NCI-H748 (cell line): ENCODE measurements around the gene NCKAP5.
"Not testable (repeated sequence)": the region's sequence is repeated elsewhere in the genome, so short reads cannot be mapped to it uniquely, and the experiment has no call there.

Experiments used
- DNase-seq: peaks from one replicate; lab custom pipeline; 2025; ENCODE audit not compliant: unreplicated experiment; lab: John Stamatoyannopoulos, UW

NCKAP5 gene

GRCh38 chr2:133470446-133470845 is 97.8 kb downstream of the NCKAP5 start:
- not testable (repeated sequence) for DNase-seq

- DNase-seq, result no peak
These were observed 105.5 kb downstream of the NCKAP5 start for GRCh38 chr2:133462811-133463210.

GRCh38 chr2:133461484-133461883 is 106.8 kb downstream of the NCKAP5 start:
- DNase-seq, result no peak

- DNase-seq, result no peak
These were observed 108.7 kb downstream of the NCKAP5 start for GRCh38 chr2:133459590-133459989.

- no peak for DNase-seq
These were observed 110.0 kb downstream of the NCKAP5 start for GRCh38 chr2:133458280-133458679.

- no peak for DNase-seq
These were observed 110.4 kb downstream of the NCKAP5 start for GRCh38 chr2:133457861-133458260.

GRCh38 chr2:133456971-133457370 is 111.3 kb downstream of the NCKAP5 start:
- no peak for DNase-seq

GRCh38 chr2:133456156-133456555 is 112.1 kb downstream of the NCKAP5 start:
- DNase-seq, result no peak

GRCh38 chr2:133453032-133453431 is 115.2 kb downstream of the NCKAP5 start:
- DNase-seq, result no peak

GRCh38 chr2:133452583-133452982 is 115.7 kb downstream of the NCKAP5 start:
- DNase-seq, result no peak

GRCh38 chr2:133452146-133452545 is 116.1 kb downstream of the NCKAP5 start:
- no peak for DNase-seq

- no peak for DNase-seq
These were observed 120.1 kb downstream of the NCKAP5 start for GRCh38 chr2:133448195-133448594.

- no peak for DNase-seq
These were observed 121.0 kb downstream of the NCKAP5 start for GRCh38 chr2:133447303-133447702.

- no peak for DNase-seq
These were observed 123.8 kb downstream of the NCKAP5 start for GRCh38 chr2:133444465-133444864.

GRCh38 chr2:133442393-133442792 is 125.9 kb downstream of the NCKAP5 start:
- no peak for DNase-seq

- DNase-seq, result peak; percentile 81
These were observed 128.7 kb downstream of the NCKAP5 start for GRCh38 chr2:133439565-133439920.

GRCh38 chr2:133438848-133439564 is 129.3 kb downstream of the NCKAP5 start:
- DNase-seq, result no peak

GRCh38 chr2:133438026-133438425 is 130.2 kb downstream of the NCKAP5 start:
- peak; percentile 55 for DNase-seq

- DNase-seq, result no peak
These were observed 130.8 kb downstream of the NCKAP5 start for GRCh38 chr2:133437492-133437891.

GRCh38 chr2:133434959-133435668 is 133.1 kb downstream of the NCKAP5 start:
- peak; percentile 80 for DNase-seq

- DNase-seq, result no peak
These were observed 134.5 kb downstream of the NCKAP5 start for GRCh38 chr2:133433455-133434451.
